DMS 273 (cell line): ENCODE measurements around the gene PARP12.
A peak's percentile ranks its signal among the peaks of the same experiment; 100 is the strongest.

Experiments used
- DNase-seq: peaks from one replicate; lab custom pipeline; 2025; ENCODE audit not compliant: unreplicated experiment; lab: John Stamatoyannopoulos, UW

The PARP12 gene

GRCh38 chr7:140015471-140015970 is 47.2 kb downstream of the PARP12 start:
- no peak for DNase-seq

GRCh38 chr7:140014123-140014522 is 48.6 kb downstream of the PARP12 start:
- no peak for DNase-seq

- no peak for DNase-seq
Measured at GRCh38 chr7:140013676-140014075, 49.1 kb downstream of the PARP12 start.

- peak; percentile 20 for DNase-seq
Measured at GRCh38 chr7:140010194-140010895, 52.4 kb downstream of the PARP12 start.

- DNase-seq: no peak
Measured at GRCh38 chr7:140009735-140010134, 53.0 kb downstream of the PARP12 start.

- DNase-seq: no peak
Measured at GRCh38 chr7:140008755-140009610, 53.8 kb downstream of the PARP12 start.

GRCh38 chr7:140007051-140007690 is 55.6 kb downstream of the PARP12 start:
- no peak for DNase-seq

GRCh38 chr7:140006600-140006999 is 56.2 kb downstream of the PARP12 start:
- DNase-seq: no peak

- DNase-seq: peak; percentile 33
Measured at GRCh38 chr7:140005754-140006503, 56.8 kb downstream of the PARP12 start.

- DNase-seq: no peak
Measured at GRCh38 chr7:140005341-140005740, 57.4 kb downstream of the PARP12 start.

GRCh38 chr7:140004672-140005071 is 58.1 kb downstream of the PARP12 start:
- DNase-seq: no peak

- peak; percentile 82 for DNase-seq
Measured at GRCh38 chr7:140003913-140004382, 58.8 kb downstream of the PARP12 start.

- DNase-seq: no peak
Measured at GRCh38 chr7:140000666-140001268, 62.0 kb downstream of the PARP12 start.

GRCh38 chr7:139999516-139999915 is 63.2 kb downstream of the PARP12 start:
- DNase-seq: no peak

GRCh38 chr7:139998572-139998971 is 64.2 kb downstream of the PARP12 start:
- no peak for DNase-seq

GRCh38 chr7:139995017-139995915 is 67.5 kb downstream of the PARP12 start:
- DNase-seq: peak; percentile 63

GRCh38 chr7:139994356-139994755 is 68.4 kb downstream of the PARP12 start:
- DNase-seq: no peak

- DNase-seq: no peak
Measured at GRCh38 chr7:139993592-139993991, 69.2 kb downstream of the PARP12 start.

GRCh38 chr7:139993169-139993568 is 69.6 kb downstream of the PARP12 start:
- DNase-seq: no peak
